Keratinocyte (primary cell): ENCODE data around the gene TADA3. TPM values are rescaled to one million over a fixed set of nuclear protein-coding genes. Genes with fewer than 3 reads are reported as not detected.

Experiments
- DNase-seq: peaks from one replicate; pipeline ENCODE4 v3.0.0-alpha.2; 2011; ENCODE audit warnings: low read depth, missing footprints, low spot score
- FAIRE-seq: peaks from 2 replicates; lab custom pipeline; 2011; peaks lifted over from hg19 to GRCh38; lab: Jason Lieb, UNC
- H2AFZ ChIP-seq: 2 replicates; pipeline ENCODE4 v1.6.0; 2012; ENCODE audit warnings: low read length, control low read depth, inconsistent platforms; ENCODE audit not compliant: control insufficient read depth
- H3K27ac ChIP-seq: 2 replicates; pipeline ENCODE4 v1.5.1; 2011; ENCODE audit warnings: low read length; ENCODE audit not compliant: control insufficient read depth, insufficient read depth
- H3K27me3 ChIP-seq: 3 replicates; pipeline ENCODE4 v1.6.0; 2011; ENCODE audit warnings: low read length; ENCODE audit not compliant: control insufficient read depth, insufficient read depth; ENCODE audit errors: extremely low read depth
- H3K36me3 ChIP-seq, 2 experiments: 2 replicates in 1 of 2; 3 replicates in 1 of 2; pipeline ENCODE4 v1.5.1; 2011; ENCODE audit warnings: low read length in 2 of 2, mild to moderate bottlenecking in 1 of 2; ENCODE audit not compliant: control insufficient read depth in 2 of 2, insufficient read depth in 2 of 2; ENCODE audit errors: extremely low read depth in 1 of 2
- H3K4me1 ChIP-seq: 3 replicates; pipeline ENCODE4 v1.5.1; 2011; ENCODE audit warnings: low read length; ENCODE audit not compliant: control insufficient read depth, insufficient read depth; ENCODE audit errors: extremely low read depth
- H3K4me2 ChIP-seq: 3 replicates; pipeline ENCODE4 v1.6.0; 2011; ENCODE audit warnings: low read depth, low read length; ENCODE audit not compliant: control insufficient read depth, insufficient read depth; ENCODE audit errors: extremely low read depth
- H3K4me3 ChIP-seq, 3 experiments: fragments of 200-600 bp in 1 of 3; sonication (generic) in 1 of 3; 2 replicates in 2 of 3; 3 replicates in 1 of 3; pipeline ENCODE4 v1.5.1; 2011 to 2016; ENCODE audit warnings: low read length in 3 of 3, mild to moderate bottlenecking in 3 of 3, control low read depth in 2 of 3, inconsistent platforms in 1 of 3, low read depth in 1 of 3, mixed read lengths in 1 of 3, mixed run types in 1 of 3, moderate library complexity in 1 of 3; ENCODE audit not compliant: control insufficient read depth in 2 of 3, insufficient read depth in 2 of 3; ENCODE audit errors: extremely low read depth in 1 of 3
- H3K79me2 ChIP-seq: 2 replicates; pipeline ENCODE4 v1.6.0; 2012; ENCODE audit warnings: low read length; ENCODE audit not compliant: control insufficient read depth, insufficient read depth
- H3K9ac ChIP-seq: 3 replicates; pipeline ENCODE4 v1.6.0; 2011; ENCODE audit warnings: low read length; ENCODE audit not compliant: control insufficient read depth, insufficient read depth; ENCODE audit errors: extremely low read depth
- H3K9me1 ChIP-seq: 3 replicates; pipeline ENCODE4 v1.6.0; 2011; ENCODE audit warnings: low read length; ENCODE audit not compliant: control insufficient read depth, insufficient read depth; ENCODE audit errors: extremely low read depth
- H3K9me3 ChIP-seq: 2 replicates; pipeline ENCODE4 v1.5.1; 2012; ENCODE audit warnings: low read depth, low read length; ENCODE audit not compliant: control insufficient read depth
- H4K20me1 ChIP-seq: 3 replicates; pipeline ENCODE4 v1.6.0; 2011; ENCODE audit warnings: low read length; ENCODE audit not compliant: control insufficient read depth, insufficient read depth; ENCODE audit errors: extremely low read depth
- CTCF ChIP-seq, 3 experiments: IDR thresholded peaks in 1 of 3; conservative IDR thresholded peaks in 1 of 3; optimal IDR thresholded peaks in 1 of 3; 2 replicates in 2 of 3; 3 replicates in 1 of 3; pipeline versions ENCODE3 to v1.5.1; 2011; ENCODE audit warnings: low read length in 3 of 3, mild to moderate bottlenecking in 3 of 3, moderate library complexity in 2 of 3, control low read depth in 1 of 3, inconsistent platforms in 1 of 3; ENCODE audit not compliant: insufficient read depth in 2 of 3; ENCODE audit errors: extremely low read depth in 1 of 3
- EZH2 ChIP-seq: IDR thresholded peaks from one replicate; pipeline ENCODE4 v1.6.1; 2012; ENCODE audit warnings: inconsistent platforms, mild to moderate bottlenecking, low read length, moderate library complexity
- dilution Hi-C: fragments of 300-500 bp; cut with MboI; formaldehyde crosslinking; loops from one replicate; pipeline ENCODE4 v1.7.0; 2020; ENCODE audit warnings: low sequenced_read_pairs; ENCODE audit not compliant: extremely low pct_ligation_motif_present
- polyA plus RNA-seq, 5 experiments: library from polyadenylated mRNA; depleted of rRNA in 3 of 5; stranded (reverse) in 3 of 5; stranded (forward) in 1 of 5; unstranded in 1 of 5; fragments of >200 nt; gene quantifications; 1 replicate in 1 of 5; 2 replicates in 3 of 5; 3 replicates in 1 of 5; pipeline versions ENCODE4 v1.2.1 to v1.2.3, GENCODE V29; 2011 to 2012; ENCODE audit warnings: missing spikeins in 2 of 5, low read depth in 1 of 5, low replicate concordance in 1 of 5

Gene TADA3
- polyA plus RNA-seq, 1 donor (not counting 4 experiments of a cell fraction or from before 2014, with no cell fraction given) = 29.6 TPM

- TF ChIP-seq EZH2 (no peak), CTCF (optimal IDR thresholded peaks at IDR 0.05 in 1 of 3, IDR thresholded peaks at IDR 0.05 in 1 of 3, conservative IDR thresholded peaks at IDR 0.05 in 1 of 3; ENCODE audit: extremely low read depth in 1 of 3, insufficient read depth in 2 of 3, low read length in 3 of 3) (no peak)
- DNase-seq (no peak), FAIRE-seq (no peak)
- no peak overlapping the region for H3K4me3 ChIP-seq
- dilution Hi-C loops = no loop called here
- H3K9me1 ChIP-seq = no peaks in the 10 kb centered on the region
- H3K4me2 ChIP-seq = no peak overlapping the region
- H3K79me2 ChIP-seq = no peaks in the 10 kb centered on the region
- peaks cover 0 to 4% of the 10 kb centered on the region in 2 experiments for H3K36me3 ChIP-seq
- H3K27ac ChIP-seq = no peak overlapping the region
- no peaks in the 10 kb centered on the region for H4K20me1 ChIP-seq
- H2AFZ ChIP-seq = no peak overlapping the region
- no peak overlapping the region for H3K9ac ChIP-seq
- H3K4me1 ChIP-seq = no peaks in the 10 kb centered on the region
- no peaks in the 10 kb centered on the region for H3K27me3 ChIP-seq
- H3K9me3 ChIP-seq = no peaks in the 10 kb centered on the region
Measured at GRCh38 chr3:9815986-9816385, 23.7 kb upstream of the TADA3 start.

- FAIRE-seq = no peak
Measured at GRCh38 chr3:9812870-9813483, 20.7 kb upstream of the TADA3 start.

More at GRCh38 chr3:9812870-9813483, 20.7 kb upstream of the TADA3 start:
- H2AFZ ChIP-seq = no peak overlapping the region
- no peaks in the 10 kb centered on the region for H4K20me1 ChIP-seq
- no peaks in the 10 kb centered on the region for H3K9me3 ChIP-seq
- no peak for TF ChIP-seq CTCF (optimal IDR thresholded peaks at IDR 0.05 in 1 of 3, IDR thresholded peaks at IDR 0.05 in 1 of 3, conservative IDR thresholded peaks at IDR 0.05 in 1 of 3; ENCODE audit: extremely low read depth in 1 of 3, insufficient read depth in 2 of 3, low read length in 3 of 3)
- TF ChIP-seq EZH2 = no peak
- no peak overlapping the region for H3K27ac ChIP-seq
- H3K4me3 ChIP-seq = no peak overlapping the region
- H3K4me1 ChIP-seq = peaks cover 7% of the 10 kb centered on the region
- dilution Hi-C loops = no loop called here
- DNase-seq = no peak
- H3K79me2 ChIP-seq = no peaks in the 10 kb centered on the region
- no peaks in the 10 kb centered on the region for H3K9me1 ChIP-seq
- no peak overlapping the region for H3K4me2 ChIP-seq
- no peaks in the 10 kb centered on the region for H3K27me3 ChIP-seq
- no peak overlapping the region for H3K9ac ChIP-seq
- H3K36me3 ChIP-seq = peaks cover 0 to 4% of the 10 kb centered on the region in 2 experiments
